Measurements from ENCODE around the gene SMARCAL1. TPM values are rescaled to one million over a fixed set of nuclear protein-coding genes. Genes with fewer than 3 reads are reported as not detected.

SMARCAL1 gene
- total and polyA plus RNA-seq, 2 of the 4 experiments (the other 2 are of a cell fraction) = 13.6 to 21.0 TPM

- H3K4me2 ChIP-seq (ENCODE audit: low read depth, low read length) = no peak overlapping the region
- H4K8ac ChIP-seq (ENCODE audit: low read depth in 2 of 2, low read length in 2 of 2) = no peak overlapping the region
- peaks cover 18 to 36% of the 10 kb centered on the region in 2 experiments for H3K79me1 ChIP-seq (ENCODE audit: low read depth in 1 of 2, low read length in 2 of 2)
- no peak overlapping the region for H2BK5ac ChIP-seq (ENCODE audit: low read depth, low read length, poor library complexity, severe bottlenecking)
- H3K14ac ChIP-seq (replicated peaks; ENCODE audit: low read depth, low read length) = peak overlapping the region; percentile 45; the same call in 1 of the 2 replicates
- H3K36me3 ChIP-seq (ENCODE audit: control insufficient read depth, insufficient read depth, low read length) = peaks cover 20% of the 10 kb centered on the region
- no peak overlapping the region for H2AK5ac ChIP-seq (ENCODE audit: low read depth, low read length)
- ChIA-PET CTCF (interaction anchor here (1.1 kb wide), 1 partner anchor 21 kb away, joined by 3 read pairs; no protein-coding TSS in a partner anchor), POLR2A (ENCODE audit: unreplicated experiment) (interaction anchor here (0.7 kb wide), 1 partner anchor 880 kb away, joined by 4 read pairs; no protein-coding TSS in a partner anchor)
- no peak overlapping the region for H2BK15ac ChIP-seq (ENCODE audit: low read depth, low read length)
- H2BK120ac ChIP-seq (ENCODE audit: low read depth, low read length) = no peak overlapping the region
- intact Hi-C loops (cut with micrococcal nuclease) = no loop called here
- H3K56ac ChIP-seq (ENCODE audit: extremely low read depth, insufficient read depth, low read length) = no peak overlapping the region
- H3K9ac ChIP-seq (ENCODE audit: low read depth, low read length) = no peak overlapping the region
- no peak overlapping the region for H2AFZ ChIP-seq (replicated peaks; ENCODE audit: low read length, poor library complexity)
- WGBS, 2 experiments (ENCODE audit: extremely low coverage in 2 of 2, insufficient read length in 1 of 2) = no CpG with 5 or more reads among the region's 1 CpG
- H3K27me3 ChIP-seq (ENCODE audit: control insufficient read depth, insufficient read depth, low read length) = no peaks in the 10 kb centered on the region
- H3K9me3 ChIP-seq (ENCODE audit: control insufficient read depth, insufficient read depth, low read length) = no peaks in the 10 kb centered on the region
- no peaks in the 10 kb centered on the region for H3K4me1 ChIP-seq (ENCODE audit: control insufficient read depth, insufficient read depth, low read length)
- H3K18ac ChIP-seq (ENCODE audit: low read depth, low read length) = no peak overlapping the region
- in situ Hi-C loops (cut with MboI; ENCODE audit: low sequenced_read_pairs) = loop anchor here (25.0 kb wide), 1 partner anchor 1004 kb away; no protein-coding TSS in a partner anchor
- H4K20me1 ChIP-seq (ENCODE audit: insufficient read depth, low read length) = peaks cover 30% of the 10 kb centered on the region
- peaks cover 15% of the 10 kb centered on the region for H3K9me1 ChIP-seq (ENCODE audit: insufficient read depth, low read length)
- H3K23ac ChIP-seq (ENCODE audit: low read depth, low read length) = no peak overlapping the region
- no peak overlapping the region for H4K5ac ChIP-seq (ENCODE audit: low read depth, low read length)
- no TSS peak for BruUV-seq (replicated peaks)
- no peak overlapping the region for H2AK9ac ChIP-seq (replicated peaks; ENCODE audit: low read depth, low read length, poor library complexity)
- H3K4ac ChIP-seq (ENCODE audit: low read depth, low read length) = no peak overlapping the region
- no peak for DNase-seq
- no peak overlapping the region for H3K27ac ChIP-seq (ENCODE audit: insufficient read depth, low read length)
- no peak overlapping the region for H4K91ac ChIP-seq (ENCODE audit: insufficient read depth, low read depth, low read length)
- H3K4me3 ChIP-seq (ENCODE audit: insufficient read depth, low read depth, low read length) = no peak overlapping the region
- no peak overlapping the region for H2BK20ac ChIP-seq (ENCODE audit: low read depth, low read length)
- TF ChIP-seq RFX5 (IDR thresholded peaks at IDR 0.05; ENCODE audit: low read depth, low read length) = no peak
- TF ChIP-seq NFE2L2 (IDR thresholded peaks at IDR 0.05; ENCODE audit: low read depth, low read length) = no peak
- TF ChIP-seq RAD21 (IDR thresholded peaks at IDR 0.05; ENCODE audit: low read length) = no peak
- TF ChIP-seq BHLHE40 (IDR thresholded peaks at IDR 0.05; ENCODE audit: low read depth, low read length) = no peak
- TF ChIP-seq SMC3 (IDR thresholded peaks at IDR 0.05; ENCODE audit: low read depth, low read length) = no peak
- TF ChIP-seq POLR2A (IDR thresholded peaks at IDR 0.05; ENCODE audit: low read depth, low read length) = no peak
- TF ChIP-seq MXI1 (IDR thresholded peaks at IDR 0.05; ENCODE audit: borderline replicate concordance, low read depth, low read length) = no peak
- no peak for TF ChIP-seq MAFK (IDR thresholded peaks at IDR 0.05; ENCODE audit: low read depth, low read length)
- no peak for TF ChIP-seq ELK1 (IDR thresholded peaks at IDR 0.05; ENCODE audit: borderline replicate concordance, low read depth, low read length)
- TF ChIP-seq FOS (IDR thresholded peaks at IDR 0.05; ENCODE audit: low read depth, low read length) = no peak
- TF ChIP-seq CHD1 (IDR thresholded peaks at IDR 0.05; ENCODE audit: low read depth, low read length) = no peak
- TF ChIP-seq MAZ (IDR thresholded peaks at IDR 0.05; ENCODE audit: borderline replicate concordance, low read depth, low read length) = no peak
- TF ChIP-seq USF2 (IDR thresholded peaks at IDR 0.05; ENCODE audit: low read depth, low read length) = no peak
- dilution Hi-C loops (cut with HindIII; ENCODE audit: low sequenced_read_pairs, unreplicated experiment) = loop anchor here (25.0 kb wide), 2 partner anchors 154 to 1004 kb away; no protein-coding TSS in a partner anchor
- ATAC-seq (ENCODE audit: low read depth) = no peak
These were observed 95.9 kb downstream of the SMARCAL1 start for GRCh38 chr2:216508229-216508628.

Measured in IMR-90 (cell line).